Neuronal stem cell (in vitro differentiated cells): ENCODE results near the gene PNMA1.

Source experiments
- DNase-seq: peaks from one replicate; pipeline ENCODE4 v3.0.0-alpha.2; 2013; ENCODE audit warnings: low spot score
- H2AFZ ChIP-seq: one replicate; pipeline ENCODE4 v1.6.1; 2013; ENCODE audit warnings: mild to moderate bottlenecking, low read length, inconsistent platforms
- H2AK5ac ChIP-seq: 2 replicates; pipeline ENCODE4 v1.6.1; 2013; ENCODE audit warnings: low read depth, mild to moderate bottlenecking, inconsistent platforms, low read length, moderate library complexity, mixed read lengths
- H2BK120ac ChIP-seq: 2 replicates; pipeline ENCODE4 v1.6.1; 2013; ENCODE audit warnings: low read depth, mild to moderate bottlenecking, inconsistent platforms, low read length, moderate library complexity, mixed read lengths
- H2BK12ac ChIP-seq: one replicate; pipeline ENCODE4 v1.6.1; 2013; ENCODE audit warnings: low read length, inconsistent platforms
- H2BK15ac ChIP-seq: 2 replicates; pipeline ENCODE4 v1.6.1; 2013; ENCODE audit warnings: mild to moderate bottlenecking, low read length, inconsistent platforms, mixed read lengths
- H2BK5ac ChIP-seq: one replicate; pipeline ENCODE4 v1.6.1; 2013; ENCODE audit warnings: inconsistent platforms, mild to moderate bottlenecking, low read length, moderate library complexity
- H3K14ac ChIP-seq: one replicate; pipeline ENCODE4 v1.6.1; 2013; ENCODE audit warnings: low read length, inconsistent platforms
- H3K18ac ChIP-seq: 2 replicates; pipeline ENCODE4 v1.6.1; 2013; ENCODE audit warnings: low read length, inconsistent platforms
- H3K23ac ChIP-seq: 2 replicates; pipeline ENCODE4 v1.6.1; 2013; ENCODE audit warnings: low read depth, mild to moderate bottlenecking, mixed read lengths, low read length, inconsistent platforms; ENCODE audit not compliant: poor library complexity
- H3K27ac ChIP-seq: replicated peaks from 3 replicates; pipeline ENCODE4 v1.5.1; 2013; ENCODE audit warnings: low read length, inconsistent platforms
- H3K27me3 ChIP-seq, 3 experiments: 2 replicates each; pipeline ENCODE4 v1.6.1; 2013; ENCODE audit warnings: low read length in 3 of 3, mild to moderate bottlenecking in 2 of 3, inconsistent platforms in 1 of 3, low read depth in 1 of 3, mixed read lengths in 1 of 3, moderate library complexity in 1 of 3; ENCODE audit not compliant: control insufficient read depth in 3 of 3, insufficient read depth in 3 of 3
- H3K36me3 ChIP-seq, 2 donors: replicated peaks in 1 of 2; 2 replicates each; pipeline ENCODE4 v1.6.1; 2013; ENCODE audit warnings: low read length in 2 of 2; ENCODE audit not compliant: control insufficient read depth in 2 of 2, insufficient read depth in 2 of 2
- H3K4ac ChIP-seq: 2 replicates; pipeline ENCODE4 v1.6.1; 2013; ENCODE audit warnings: inconsistent platforms, mild to moderate bottlenecking, low read length, moderate library complexity
- H3K4me1 ChIP-seq, 2 donors: 1 replicate in 1 of 2; 2 replicates in 1 of 2; pipeline ENCODE4 v1.6.1; 2013; ENCODE audit warnings: low read length in 2 of 2, low read depth in 1 of 2; ENCODE audit not compliant: control insufficient read depth in 2 of 2, insufficient read depth in 1 of 2
- H3K4me2 ChIP-seq: one replicate; pipeline ENCODE4 v1.6.1; 2013; ENCODE audit warnings: mild to moderate bottlenecking, low read length, inconsistent platforms; ENCODE audit not compliant: insufficient read depth, poor library complexity, severe bottlenecking
- H3K4me3 ChIP-seq, 2 donors: 2 replicates each; pipeline ENCODE4 v1.5.1; 2013; ENCODE audit warnings: low read length in 2 of 2, mild to moderate bottlenecking in 2 of 2, inconsistent platforms in 1 of 2, moderate library complexity in 1 of 2
- H3K79me1 ChIP-seq: one replicate; pipeline ENCODE4 v1.6.1; 2013; ENCODE audit warnings: low read depth, mild to moderate bottlenecking, inconsistent platforms, low read length, moderate library complexity
- H3K9ac ChIP-seq: one replicate; pipeline ENCODE4 v1.6.1; 2013; ENCODE audit warnings: mild to moderate bottlenecking, low read depth, low read length, inconsistent platforms; ENCODE audit not compliant: poor library complexity
- H3K9me3 ChIP-seq, 2 donors: replicated peaks in 1 of 2; 2 replicates each; pipeline versions ENCODE3 to v1.6.1; 2013; ENCODE audit warnings: low read length in 2 of 2, mild to moderate bottlenecking in 2 of 2, inconsistent platforms in 1 of 2, low read depth in 1 of 2, mixed read lengths in 1 of 2, moderate library complexity in 1 of 2; ENCODE audit not compliant: control insufficient read depth in 2 of 2, insufficient read depth in 1 of 2
- H4K8ac ChIP-seq: one replicate; pipeline ENCODE4 v1.6.1; 2013; ENCODE audit warnings: low read depth, mild to moderate bottlenecking, inconsistent platforms, low read length, moderate library complexity
- H4K91ac ChIP-seq: one replicate; pipeline ENCODE4 v1.6.1; 2013; ENCODE audit warnings: low read length, low read depth, mild to moderate bottlenecking, inconsistent platforms; ENCODE audit not compliant: poor library complexity
- WGBS, 2 donors: extraction: QIAGEN DNeasy Blood & Tissue Kit; methylation state at CpG; one replicate each; pipeline ENCODE4 v1.1.7; 2013; ENCODE audit warnings: missing lambda C conversion rate in 2 of 2, mixed read lengths in 1 of 2; ENCODE audit not compliant: insufficient read length in 2 of 2, insufficient replicate concordance in 1 of 2; ENCODE audit errors: extremely low coverage in 2 of 2; 5-methylcytosine and 5-hydroxymethylcytosine counted together

Gene PNMA1

DNA sequence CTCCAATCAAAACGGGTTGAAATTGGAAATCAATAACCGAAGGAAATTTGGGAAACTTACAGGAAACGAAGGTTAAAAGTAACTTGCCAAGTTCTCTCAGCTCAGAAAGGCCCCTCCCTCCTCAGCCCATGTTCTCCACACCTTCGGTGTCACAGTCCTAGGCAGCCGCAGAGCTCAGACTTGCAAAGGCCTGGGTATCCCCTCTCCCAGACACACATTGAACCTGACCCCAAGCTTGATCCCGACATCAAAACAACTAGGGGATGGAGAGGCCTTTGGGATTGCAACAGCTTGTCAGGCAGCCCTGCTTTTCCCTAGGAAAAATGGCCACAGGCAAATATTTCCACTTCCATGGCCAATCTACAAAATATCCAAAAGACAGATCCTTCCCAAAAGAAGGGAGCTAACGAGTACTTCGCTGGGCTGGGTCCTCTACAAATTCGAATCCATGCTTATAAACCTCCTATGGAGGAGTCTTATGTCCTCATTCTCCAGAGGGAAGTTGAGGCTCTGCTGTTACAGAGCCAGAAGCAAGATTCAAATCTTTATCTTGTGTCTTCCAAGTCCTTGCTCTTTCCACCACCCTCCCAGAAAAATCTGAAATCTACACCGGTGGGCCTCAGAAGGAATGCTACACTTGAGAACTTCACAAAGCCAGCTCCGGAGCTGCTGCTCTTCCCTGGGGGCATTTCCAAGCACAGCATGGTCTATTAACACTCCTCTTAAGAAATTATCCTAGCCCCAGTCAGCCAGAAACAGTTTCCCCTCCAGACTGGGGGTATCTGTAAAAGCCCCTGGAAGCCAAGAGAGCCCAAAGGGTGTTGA lies 35.7 kb upstream of the PNMA1 start:
- Histone ChIP-seq H3K9ac (no peak overlapping the region), H3K4ac (no peak overlapping the region), H3K23ac (no peak overlapping the region), H3K4me1 (peaks cover 9 to 11% of the 10 kb centered on the region in 2 donors), H3K9me3 (no peaks in the 10 kb centered on the region), H3K27ac (no peak overlapping the region), H3K4me3 (no peak overlapping the region), H2BK12ac (no peak overlapping the region), H2AFZ (no peak overlapping the region), H3K18ac (no peak overlapping the region), H2BK15ac (no peak overlapping the region), H4K8ac (no peak overlapping the region), H3K27me3 (no peaks in the 10 kb centered on the region), H2BK5ac (no peak overlapping the region), H3K4me2 (no peak overlapping the region), H4K91ac (no peak overlapping the region), H2BK120ac (no peak overlapping the region), H3K14ac (no peak overlapping the region), H3K79me1 (peaks cover 1% of the 10 kb centered on the region), H2AK5ac (no peak overlapping the region), H3K36me3 (no peaks in the 10 kb centered on the region)
- no peak for DNase-seq
- WGBS, 2 donors, result no CpG with 5 or more reads among the region's 11 CpGs

GRCh38 chr14:73748858-73749357 lies 34.7 kb upstream of the PNMA1 start:
- H3K14ac ChIP-seq, result no peak overlapping the region
- no peak overlapping the region for H2BK120ac ChIP-seq
- no peak for DNase-seq
- H3K23ac ChIP-seq, result no peak overlapping the region
- H3K36me3 ChIP-seq, result no peaks in the 10 kb centered on the region
- H3K4me3 ChIP-seq, result no peak overlapping the region
- H3K4ac ChIP-seq, result no peak overlapping the region
- H2BK15ac ChIP-seq, result no peak overlapping the region
- H2AK5ac ChIP-seq, result no peak overlapping the region
- peaks cover 1% of the 10 kb centered on the region for H3K79me1 ChIP-seq
- H3K4me1 ChIP-seq, result peaks cover 9 to 13% of the 10 kb centered on the region in 2 donors
- no CpG with 5 or more reads among the region's 6 CpGs for WGBS, 2 donors
- no peak overlapping the region for H4K91ac ChIP-seq
- H2AFZ ChIP-seq, result no peak overlapping the region
- no peak overlapping the region for H4K8ac ChIP-seq
- no peaks in the 10 kb centered on the region for H3K9me3 ChIP-seq
- no peak overlapping the region for H3K18ac ChIP-seq
- no peak overlapping the region for H3K4me2 ChIP-seq
- H3K27me3 ChIP-seq, result no peaks in the 10 kb centered on the region
- no peak overlapping the region for H2BK5ac ChIP-seq
- H3K9ac ChIP-seq, result no peak overlapping the region
- no peak overlapping the region for H2BK12ac ChIP-seq
- H3K27ac ChIP-seq, result no peak overlapping the region

DNA sequence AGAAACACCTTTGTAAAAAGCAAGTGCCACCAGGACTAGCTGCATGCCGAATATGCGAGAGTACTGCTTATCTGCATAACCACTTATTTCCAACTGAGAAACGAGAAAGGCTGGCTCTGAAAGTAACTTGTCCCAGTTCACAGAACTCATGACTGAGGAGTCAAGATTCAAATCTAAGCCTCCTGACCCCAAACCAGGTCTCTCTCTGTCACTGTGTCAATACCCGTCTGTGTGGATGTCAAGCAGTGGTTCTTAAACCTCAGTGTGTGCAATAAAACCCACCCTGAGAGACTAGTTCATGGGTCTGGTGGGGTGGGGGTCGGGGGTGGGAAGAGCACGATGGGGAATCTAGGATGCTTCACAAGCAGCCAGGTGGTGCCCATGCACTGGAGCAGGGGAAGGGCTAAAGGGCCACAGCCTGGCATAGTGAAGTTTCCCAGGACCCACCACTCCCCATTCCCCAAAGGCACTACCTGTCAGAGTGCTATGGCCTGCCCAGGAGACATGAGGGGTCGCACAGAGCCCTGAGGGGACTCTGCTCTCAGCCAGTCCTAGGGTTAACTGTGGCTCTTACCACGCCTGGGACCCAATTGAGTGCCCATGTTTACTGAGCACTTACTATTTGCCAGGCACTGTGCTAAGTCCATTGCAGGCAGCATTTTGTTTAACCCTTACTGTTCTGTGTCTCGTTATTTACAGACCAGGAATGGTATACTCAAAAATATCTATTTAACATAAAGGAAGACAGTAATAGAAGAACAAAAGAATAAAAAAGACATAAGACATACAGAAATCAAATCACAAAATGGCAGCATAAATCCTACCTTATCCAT lies 33.4 kb upstream of the PNMA1 start:
- Histone ChIP-seq H2AFZ (no peak overlapping the region), H3K79me1 (peaks cover 3% of the 10 kb centered on the region), H3K9ac (no peak overlapping the region), H2BK120ac (no peak overlapping the region), H4K8ac (no peak overlapping the region), H3K4ac (no peak overlapping the region), H3K4me1 (peaks cover 11 to 24% of the 10 kb centered on the region in 2 donors), H4K91ac (no peak overlapping the region), H2AK5ac (no peak overlapping the region), H3K23ac (no peak overlapping the region), H2BK12ac (no peak overlapping the region), H3K27ac (no peak overlapping the region), H3K36me3 (no peaks in the 10 kb centered on the region), H3K9me3 (no peaks in the 10 kb centered on the region), H3K27me3 (no peaks in the 10 kb centered on the region), H3K4me3 (no peak overlapping the region), H2BK15ac (no peak overlapping the region), H2BK5ac (no peak overlapping the region), H3K4me2 (no peak overlapping the region), H3K18ac (no peak overlapping the region), H3K14ac (no peak overlapping the region)
- no CpG with 5 or more reads among the region's 9 CpGs for WGBS, 2 donors
- DNase-seq, result no peak
